Cardiac muscle cell (in vitro differentiated cells and primary cell): ENCODE results near the gene IL9. TPM values are rescaled to one million over a fixed set of nuclear protein-coding genes. Genes with fewer than 3 reads are reported as not detected.
"Not testable (repeated sequence)": the region's sequence is repeated elsewhere in the genome, so short reads cannot be mapped to it uniquely, and the experiment has no call there.

Experiments used
- DNase-seq, 2 donors: peaks; one replicate each; pipeline versions ENCODE4 v3.0.0 to v3.0.0-alpha.2; 2010 to 2017; ENCODE audit warnings: low read depth in 1 of 2, low spot score in 1 of 2
- H3K27ac ChIP-seq: fragments of 200-600 bp; sonication (generic); 2 replicates; pipeline ENCODE4 v1.5.1; 2016
- H3K27me3 ChIP-seq: fragments of 200-600 bp; sonication (generic); 2 replicates; pipeline ENCODE4 v1.6.0; 2016; ENCODE audit warnings: control low read depth
- H3K36me3 ChIP-seq: fragments of 200-600 bp; sonication (generic); 2 replicates; pipeline ENCODE4 v1.5.1; 2016; ENCODE audit warnings: control low read depth
- H3K4me1 ChIP-seq: fragments of 200-600 bp; sonication (generic); 2 replicates; pipeline ENCODE4 v1.8.1; 2017; ENCODE audit warnings: low read depth, mild to moderate bottlenecking, mixed run types
- H3K4me3 ChIP-seq: fragments of 200-600 bp; sonication (generic); 2 replicates; pipeline ENCODE4 v1.5.1; 2016; ENCODE audit warnings: mild to moderate bottlenecking
- H3K9me3 ChIP-seq: fragments of 200-600 bp; sonication (generic); 2 replicates; pipeline ENCODE4 v1.5.1; 2017; ENCODE audit warnings: low read depth, mild to moderate bottlenecking, control low read depth
- polyA plus RNA-seq: library from polyadenylated mRNA; unstranded; fragments of >200 nt; fragmentation: Nextera tagmentation; extraction: Ambion mirVana; gene quantifications from 2 replicates; pipeline ENCODE4 v1.2.1, GENCODE V29; 2016
- total RNA-seq: library from RNA; depleted of rRNA; stranded (reverse); fragments of >200 nt; gene quantifications from 2 replicates; pipeline ENCODE4 v1.2.3, GENCODE V29; 2016
- TF ChIP-seq, protein P1 (sequence below): IDR thresholded peaks from 2 replicates; pipeline ENCODE4 v1.5.1; 2012; ENCODE audit warnings: low read depth, mild to moderate bottlenecking, low read length

The IL9 gene
- total and polyA plus RNA-seq, 2 experiments from 2014 or later: not detected

DNA sequence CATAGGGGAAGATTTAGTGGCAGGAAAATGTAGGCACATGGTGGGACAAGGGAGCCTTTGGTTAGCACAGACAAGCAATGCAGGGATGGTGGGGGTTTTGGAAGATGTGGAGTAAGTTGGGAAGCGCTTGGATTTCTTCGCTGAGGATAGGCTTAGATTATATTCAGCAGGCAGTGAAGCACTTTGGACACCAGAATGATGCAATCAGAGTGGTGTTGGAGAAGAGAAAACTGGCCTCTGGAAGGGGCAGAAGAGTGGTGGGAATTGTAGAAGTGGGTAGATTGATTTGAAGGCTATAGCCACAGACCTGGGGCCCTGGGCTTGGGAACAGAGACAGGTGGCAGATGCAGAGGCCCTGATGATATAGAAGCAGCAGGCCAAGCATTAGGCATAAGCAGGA lies 32.9 kb downstream of the IL9 start:
- H3K9me3 ChIP-seq: no peaks in the 10 kb centered on the region
- no peaks in the 10 kb centered on the region for H3K36me3 ChIP-seq
- TF ChIP-seq, protein P1, sequence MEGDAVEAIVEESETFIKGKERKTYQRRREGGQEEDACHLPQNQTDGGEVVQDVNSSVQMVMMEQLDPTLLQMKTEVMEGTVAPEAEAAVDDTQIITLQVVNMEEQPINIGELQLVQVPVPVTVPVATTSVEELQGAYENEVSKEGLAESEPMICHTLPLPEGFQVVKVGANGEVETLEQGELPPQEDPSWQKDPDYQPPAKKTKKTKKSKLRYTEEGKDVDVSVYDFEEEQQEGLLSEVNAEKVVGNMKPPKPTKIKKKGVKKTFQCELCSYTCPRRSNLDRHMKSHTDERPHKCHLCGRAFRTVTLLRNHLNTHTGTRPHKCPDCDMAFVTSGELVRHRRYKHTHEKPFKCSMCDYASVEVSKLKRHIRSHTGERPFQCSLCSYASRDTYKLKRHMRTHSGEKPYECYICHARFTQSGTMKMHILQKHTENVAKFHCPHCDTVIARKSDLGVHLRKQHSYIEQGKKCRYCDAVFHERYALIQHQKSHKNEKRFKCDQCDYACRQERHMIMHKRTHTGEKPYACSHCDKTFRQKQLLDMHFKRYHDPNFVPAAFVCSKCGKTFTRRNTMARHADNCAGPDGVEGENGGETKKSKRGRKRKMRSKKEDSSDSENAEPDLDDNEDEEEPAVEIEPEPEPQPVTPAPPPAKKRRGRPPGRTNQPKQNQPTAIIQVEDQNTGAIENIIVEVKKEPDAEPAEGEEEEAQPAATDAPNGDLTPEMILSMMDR: no peak
- no peaks in the 10 kb centered on the region for H3K4me1 ChIP-seq
- H3K4me3 ChIP-seq: no peak overlapping the region
- H3K27me3 ChIP-seq: peaks cover under 1% of the 10 kb centered on the region
- H3K27ac ChIP-seq: no peak overlapping the region
- no peak for DNase-seq

DNA sequence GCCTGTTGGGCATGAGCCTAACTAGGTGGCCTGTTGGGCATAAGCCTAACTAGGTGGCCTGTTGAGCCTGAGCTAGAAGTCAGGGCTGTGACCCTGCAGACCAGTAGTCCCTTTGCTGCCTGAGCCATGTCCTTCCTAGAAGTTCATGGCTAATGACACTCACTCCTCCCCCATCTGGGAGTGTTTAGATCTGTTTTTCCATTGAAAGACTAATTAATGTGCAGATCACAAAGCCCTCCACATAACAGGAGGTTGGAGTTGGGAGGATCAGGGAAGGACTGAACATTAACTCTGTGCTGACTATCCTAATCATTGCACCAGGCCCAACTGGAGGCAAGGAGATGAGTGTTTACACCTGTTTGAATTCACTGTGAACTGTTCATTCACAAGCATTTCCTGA lies 33.6 kb downstream of the IL9 start:
- TF ChIP-seq, protein P1: no peak
- no peaks in the 10 kb centered on the region for H3K4me1 ChIP-seq
- no peak overlapping the region for H3K27ac ChIP-seq
- no peaks in the 10 kb centered on the region for H3K36me3 ChIP-seq
- H3K4me3 ChIP-seq: no peak overlapping the region
- DNase-seq: no peak
- no peaks in the 10 kb centered on the region for H3K27me3 ChIP-seq
- H3K9me3 ChIP-seq: no peaks in the 10 kb centered on the region

DNA sequence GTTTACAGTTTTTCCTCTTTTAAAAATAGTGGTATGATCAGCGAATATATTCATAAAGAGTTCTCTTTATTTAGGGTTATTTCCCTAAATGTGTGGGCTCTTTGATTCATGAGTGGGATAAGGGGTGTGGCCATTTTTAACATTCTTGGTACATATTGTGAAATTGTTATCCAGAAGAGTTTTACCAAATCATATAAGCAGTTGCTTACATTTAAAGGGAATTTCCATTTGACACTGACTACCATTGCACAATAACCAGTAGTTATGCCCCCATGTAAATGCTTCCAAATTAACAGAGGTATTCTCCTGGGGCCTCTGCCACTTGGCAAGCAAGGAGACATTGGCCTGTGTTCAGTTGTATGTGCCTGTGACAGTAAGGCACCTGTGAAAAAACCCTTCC lies 34.0 kb downstream of the IL9 start:
- no peak overlapping the region for H3K4me3 ChIP-seq
- no peaks in the 10 kb centered on the region for H3K4me1 ChIP-seq
- TF ChIP-seq, protein P1: no peak
- no peaks in the 10 kb centered on the region for H3K27me3 ChIP-seq
- DNase-seq: peak in 1 of 2 donors; percentile 13
- no peaks in the 10 kb centered on the region for H3K9me3 ChIP-seq
- H3K36me3 ChIP-seq: no peaks in the 10 kb centered on the region
- no peak overlapping the region for H3K27ac ChIP-seq

DNA sequence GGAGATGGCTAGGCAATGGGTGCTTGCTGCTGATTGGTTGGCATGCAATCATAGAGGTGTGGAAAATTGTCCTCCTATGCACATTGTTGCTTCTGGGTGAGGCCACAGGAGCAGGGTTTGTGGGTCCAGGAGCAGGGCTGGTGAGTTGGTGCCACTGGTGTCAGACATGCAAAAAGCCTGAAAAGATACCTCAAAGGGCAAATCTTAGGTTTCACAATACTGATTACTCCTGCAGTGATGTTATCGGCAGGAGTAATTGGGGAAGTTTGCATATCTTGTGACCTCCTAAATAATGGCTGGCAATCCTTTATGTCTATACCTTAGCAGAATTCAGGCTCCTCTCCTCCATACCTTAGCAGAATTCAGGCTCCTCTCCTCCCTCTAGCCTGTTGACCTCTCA lies 36.0 kb downstream of the IL9 start:
- Histone ChIP-seq H3K4me3 (no peak overlapping the region), H3K27ac (no peak overlapping the region), H3K9me3 (no peaks in the 10 kb centered on the region), H3K36me3 (no peaks in the 10 kb centered on the region), H3K4me1 (no peaks in the 10 kb centered on the region), H3K27me3 (no peaks in the 10 kb centered on the region)
- DNase-seq: no peak
- TF ChIP-seq, protein P1: no peak

DNA sequence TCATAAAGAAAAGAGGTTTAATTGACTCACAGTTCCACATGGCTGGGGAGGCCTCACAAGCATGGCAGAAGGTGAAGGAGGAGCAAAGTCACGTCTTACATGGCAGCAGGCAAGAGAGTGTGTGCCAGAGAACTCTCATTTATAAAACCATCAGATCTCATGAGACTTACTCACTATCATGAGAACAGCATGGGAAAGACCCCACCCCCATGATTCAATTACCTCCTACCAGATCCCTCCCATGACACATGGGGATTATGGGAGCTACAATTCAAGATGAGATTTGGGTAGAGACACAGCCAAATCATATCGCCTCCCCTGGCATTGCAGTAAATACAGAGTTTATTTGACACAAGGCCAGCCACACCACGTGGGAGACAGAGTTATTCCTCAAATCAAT lies 36.5 kb downstream of the IL9 start:
- not testable (repeated sequence) for DNase-seq, H3K27ac ChIP-seq, H3K36me3 ChIP-seq, H3K27me3 ChIP-seq, H3K4me1 ChIP-seq, H3K4me3 ChIP-seq, H3K9me3 ChIP-seq

GRCh38 chr5:135857630-135858311 lies 37.9 kb downstream of the IL9 start:
- no peaks in the 10 kb centered on the region for H3K27me3 ChIP-seq

More at GRCh38 chr5:135857630-135858311, 37.9 kb downstream of the IL9 start:
- no peak overlapping the region for H3K27ac ChIP-seq
- no peak overlapping the region for H3K4me3 ChIP-seq
- TF ChIP-seq, protein P1: no peak
- no peaks in the 10 kb centered on the region for H3K36me3 ChIP-seq
- no peaks in the 10 kb centered on the region for H3K9me3 ChIP-seq
- no peaks in the 10 kb centered on the region for H3K4me1 ChIP-seq
- DNase-seq: no peak
